K562 (cell line): ENCODE data around the gene AFF3. TPM values are rescaled to one million over a fixed set of nuclear protein-coding genes. Genes with fewer than 3 reads are reported as not detected.

Experiments used
- ATAC-seq: fragments of 200-7000 bp; cut with Tn5 transposase; 3 replicates; pipeline ENCODE4 v1.9.1; 2020; ENCODE audit warnings: moderate library complexity
- BruUV-seq: library from RNA; stranded (reverse); fragments of 400-500 nt; replicated peaks from 2 replicates; lab custom pipeline; 2021; lab: Mats Ljungman, UMichigan
- CTCF ChIA-PET: fragments of 300-600 bp; formaldehyde crosslinking; extraction: SDS; loops from one replicate; lab custom pipeline; 2021; ENCODE audit warnings: low intra/inter-chr PET ratio; lab: Yijun Ruan, JAX
- POLR2A ChIA-PET: fragments of 300-600, 350-650 bp; sonication (Branson Sonifier 250); formaldehyde crosslinking; extraction: SDS; loops from one replicate; lab custom pipeline; 2021; ENCODE audit warnings: antibody characterized with exemption, inconsistent platforms; lab: Yijun Ruan, JAX
- DNase-seq, 4 experiments: peaks; one replicate each; pipeline versions ENCODE4 v3.0.0 to v3.0.0-alpha.2; 2011 to 2018; ENCODE audit warnings: low spot score in 3 of 4, mixed read lengths in 3 of 4; ENCODE audit errors: extremely low read depth in 1 of 4
- FAIRE-seq: peaks from 2 replicates; lab custom pipeline; 2011; peaks lifted over from hg19 to GRCh38; lab: Jason Lieb, UNC
- H2AFZ ChIP-seq: 2 replicates; pipeline ENCODE4 v1.6.0; 2011; ENCODE audit warnings: low read depth, low read length, control low read depth, inconsistent platforms
- H3K27ac ChIP-seq: fragments of 200-600 bp; 3 replicates; pipeline ENCODE4 v1.8.0; 2011; ENCODE audit warnings: low read depth, mild to moderate bottlenecking, control low read depth, inconsistent platforms, low read length, moderate library complexity, mixed read lengths; ENCODE audit errors: extremely low read depth
- H3K27me3 ChIP-seq, 2 experiments: fragments of 300-600 bp in 1 of 2; 2 replicates in 1 of 2; 3 replicates in 1 of 2; pipeline versions ENCODE4 v1.6.0 to v1.8.0; 2011; ENCODE audit warnings: inconsistent platforms in 2 of 2, low read length in 2 of 2, mild to moderate bottlenecking in 1 of 2, mixed read lengths in 1 of 2, moderate library complexity in 1 of 2; ENCODE audit not compliant: control insufficient read depth in 2 of 2, insufficient read depth in 2 of 2
- H3K36me3 ChIP-seq: fragments of 300-600 bp; 3 replicates; pipeline ENCODE4 v1.8.0; 2011; ENCODE audit warnings: mild to moderate bottlenecking, low read length, inconsistent platforms; ENCODE audit not compliant: control insufficient read depth, insufficient read depth
- H3K4me1 ChIP-seq, 2 experiments: fragments of 200-600 bp in 1 of 2; replicated peaks in 1 of 2; 2 replicates in 1 of 2; 3 replicates in 1 of 2; pipeline versions ENCODE4 v1.5.1 to v1.8.0; 2011; ENCODE audit warnings: inconsistent platforms in 2 of 2, low read length in 2 of 2, mild to moderate bottlenecking in 1 of 2, mixed read lengths in 1 of 2, moderate library complexity in 1 of 2; ENCODE audit not compliant: control insufficient read depth in 2 of 2, insufficient read depth in 2 of 2
- H3K4me2 ChIP-seq: 2 replicates; pipeline ENCODE4 v1.6.1; 2011; ENCODE audit warnings: low read length, control low read depth, inconsistent platforms, mixed read lengths; ENCODE audit not compliant: insufficient read depth
- H3K4me3 ChIP-seq: fragments of 200-600 bp; sonication (generic), shearing (Covaris generic); 2 replicates; pipeline ENCODE4 v1.5.1; 2016; ENCODE audit warnings: control low read depth, inconsistent platforms
- H3K79me2 ChIP-seq: fragments of 200-600 bp; 3 replicates; pipeline ENCODE4 v1.8.0; 2011; ENCODE audit warnings: low read length, inconsistent platforms; ENCODE audit not compliant: control insufficient read depth, insufficient read depth
- H3K9ac ChIP-seq, 2 experiments: 2 replicates each; pipeline versions ENCODE4 v1.6.0 to v1.6.1; 2011; ENCODE audit warnings: low read depth in 2 of 2, low read length in 2 of 2, control low read depth in 1 of 2, inconsistent platforms in 1 of 2, mild to moderate bottlenecking in 1 of 2, mixed read lengths in 1 of 2; ENCODE audit not compliant: insufficient read depth in 1 of 2
- H3K9me1 ChIP-seq: one replicate; pipeline ENCODE4 v1.6.0; 2011; ENCODE audit warnings: inconsistent platforms, mild to moderate bottlenecking, low read length, moderate library complexity; ENCODE audit not compliant: control insufficient read depth, insufficient read depth
- H3K9me3 ChIP-seq: replicated peaks from 2 replicates; pipeline ENCODE4 v1.5.1; 2011; ENCODE audit warnings: low read depth, low read length, inconsistent platforms; ENCODE audit not compliant: control insufficient read depth, insufficient read depth
- H4K20me1 ChIP-seq: replicated peaks from 2 replicates; pipeline ENCODE4 v1.6.1; 2011; ENCODE audit warnings: low read length, inconsistent platforms, mixed read lengths; ENCODE audit not compliant: control insufficient read depth, insufficient read depth
- HNRNPL ChIP-seq: fragments of 200-400 bp; formaldehyde crosslinking; IDR thresholded peaks from 2 replicates; pipeline ENCODE4 v1.6.1; 2017; ENCODE audit warnings: low read depth, mild to moderate bottlenecking, low read length
- KDM4B ChIP-seq, 2 experiments: fragments of 450-650 bp in 1 of 2; sonication (generic) in 1 of 2; IDR thresholded peaks; 2 replicates each; pipeline ENCODE4 v1.6.1; 2016 to 2017; ENCODE audit warnings: borderline replicate concordance in 2 of 2, antibody characterized with exemption in 1 of 2, low read depth in 1 of 2, mild to moderate bottlenecking in 1 of 2
- MCM5 ChIP-seq: fragments of 450-650 bp; IDR thresholded peaks from 2 replicates; pipeline ENCODE4 v1.6.1; 2016; ENCODE audit warnings: low read depth
- NCOA6 ChIP-seq: fragments of 450-650 bp; IDR thresholded peaks from 2 replicates; pipeline ENCODE4 v1.6.1; 2017; ENCODE audit warnings: mild to moderate bottlenecking
- RAD21 ChIP-seq, 2 experiments: fragments of 250-450 bp in 1 of 2; fragments of 450-650 bp in 1 of 2; sonication (Bioruptor Pico) in 1 of 2; formaldehyde crosslinking in 1 of 2; IDR thresholded peaks in 1 of 2; conservative IDR thresholded peaks in 1 of 2; 2 replicates each; pipeline versions ENCODE4 v1.4.0 to v1.8.0; 2020 to 2022; ENCODE audit warnings: mild to moderate bottlenecking in 2 of 2, moderate library complexity in 1 of 2
- TCF15 ChIP-seq: fragments of 250-450 bp; sonication (Bioruptor Pico); IDR thresholded peaks from 2 replicates; pipeline ENCODE4 v1.8.0; 2022; ENCODE audit warnings: moderate library complexity, mild to moderate bottlenecking, inconsistent platforms
- WGBS: fragments of 100-300 bp; shearing (Covaris generic); methylation state at CpG from one replicate; pipeline ENCODE4 v1.1.6; 2016; ENCODE audit warnings: low coverage, mixed read lengths; ENCODE audit not compliant: insufficient coverage; ENCODE audit errors: missing lambda C conversion rate; 5-methylcytosine and 5-hydroxymethylcytosine counted together
- in situ Hi-C: fragments of 300-500 bp; cut with MboI; formaldehyde crosslinking; loops from 4 replicates; pipeline ENCODE4 v1.15.0; 2018; ENCODE audit warnings: inconsistent platforms, mixed read lengths
- intact Hi-C: fragments of 100-400 bp; cut with micrococcal nuclease; formaldehyde crosslinking; loops from 2 replicates; pipeline ENCODE4 v1.14.2; 2022
- polyA plus RNA-seq, 8 experiments: library from polyadenylated mRNA; depleted of rRNA in 4 of 8; stranded (reverse) in 5 of 8; unstranded in 3 of 8; fragments of >200 nt; fragmentation: Nextera tagmentation in 2 of 8; fragmentation: Illumina TruSeq in 1 of 8; extraction: Ambion mirVana in 2 of 8; extraction: Trizol in 1 of 8; gene quantifications; 2 replicates each; pipeline versions ENCODE4 v1.2.1 to v1.2.3, GENCODE V29; 2011 to 2014; ENCODE audit warnings: inconsistent platforms in 1 of 8, missing spikeins in 1 of 8
- total RNA-seq, 7 experiments: library from RNA; depleted of rRNA in 6 of 7; stranded (reverse); fragments of >200 nt in 6 of 7; fragmentation: Illumina TruSeq in 2 of 7; extraction: Trizol in 2 of 7; gene quantifications; 2 replicates each; pipeline versions ENCODE4 v1.2.1 to v1.2.3, GENCODE V29; 2011 to 2021; ENCODE audit warnings: low replicate concordance in 1 of 7

Gene AFF3
- total and polyA plus RNA-seq, 9 of the 15 experiments (the other 6 are each of a cell fraction or from before 2014, with no cell fraction given): 0.02 to 0.11 TPM; not detected in 7

GRCh38 chr2:99819766-99820165 is 322.6 kb downstream of the AFF3 start (continued):
- no peak for TF ChIP-seq TCF15 (CRISPR knock-in tag)

- ATAC-seq (no peak), DNase-seq (no peak)
- Histone ChIP-seq H3K4me2 (no peak overlapping the region), H4K20me1 (no peaks in the 10 kb centered on the region), H3K9me1 (no peaks in the 10 kb centered on the region)
- no peak for TF ChIP-seq KDM4B (IDR thresholded peaks at IDR 0.05; ENCODE audit: borderline replicate concordance in 2 of 2, low read depth in 1 of 2)
- no peak for TF ChIP-seq MCM5
- no peak for TF ChIP-seq NCOA6
- TF ChIP-seq RAD21 (CRISPR knock-in tag; conservative IDR thresholded peaks at IDR 0.05 in 1 of 2, IDR thresholded peaks at IDR 0.05 in 1 of 2): peak in 1 of 2 experiments; percentile 29; a peak in 2 of 4 replicates
- TF ChIP-seq HNRNPL: no peak
- TF ChIP-seq, all 486 proteins: peak for 1
- in situ Hi-C loops (loop anchor here (25.0 kb wide), 1 partner anchor 257 kb away; no protein-coding TSS in a partner anchor), intact Hi-C loops (no loop called here)
- Histone ChIP-seq H3K36me3 (no peaks in the 10 kb centered on the region), H3K27me3 (peaks cover 3 to 18% of the 10 kb centered on the region in 2 experiments; a peak in 4 of 5 replicates), H2AFZ (no peak overlapping the region), H3K79me2 (no peaks in the 10 kb centered on the region), H3K4me1 (no peaks in the 10 kb centered on the region), H3K9ac (no peak overlapping the region), H3K4me3 (no peak overlapping the region), H3K9me3 (no peaks in the 10 kb centered on the region), H3K27ac (no peak overlapping the region)
- ChIA-PET CTCF (no interaction called here), POLR2A (interaction anchor here (0.5 to 0.6 kb wide), 2 partner anchors 49 to 664 kb away, joined by 3 read pairs; partner anchors contain the start of genes LIPT1 and TSGA10)
- no TSS peak for BruUV-seq
- FAIRE-seq: no peak
- WGBS: 3% methylated on average over 2 of the region's 2 CpGs
These were observed 323.5 kb downstream of the AFF3 start for GRCh38 chr2:99818842-99819241.
